GM21367 (cell line): Measurements from ENCODE around the gene TRNAU1AP.
"Not testable (repeated sequence)": the region's sequence is repeated elsewhere in the genome, so short reads cannot be mapped to it uniquely, and the experiment has no call there.

Experiments
- ATAC-seq: cut with Tn5 transposase; IDR thresholded peaks from one replicate; pipeline ENCODE4 v1.9.1; 2021; ENCODE audit not compliant: unreplicated experiment

The TRNAU1AP gene

GRCh38 chr1:28521502-28522164 is 31.3 kb upstream of the TRNAU1AP start:
- ATAC-seq = no peak

- ATAC-seq = not testable (repeated sequence)
These were observed 30.3 kb upstream of the TRNAU1AP start for GRCh38 chr1:28522537-28522936.

GRCh38 chr1:28525002-28525642 is 27.8 kb upstream of the TRNAU1AP start:
- ATAC-seq = not testable (repeated sequence)

- ATAC-seq = no peak
These were observed 26.0 kb upstream of the TRNAU1AP start for GRCh38 chr1:28526886-28527285.

GRCh38 chr1:28530456-28530855 is 22.4 kb upstream of the TRNAU1AP start:
- ATAC-seq = no peak

GRCh38 chr1:28534671-28535070 is 18.2 kb upstream of the TRNAU1AP start:
- ATAC-seq = no peak

GRCh38 chr1:28535180-28535579 is 17.7 kb upstream of the TRNAU1AP start:
- ATAC-seq = no peak

- ATAC-seq = no peak
These were observed 15.3 kb upstream of the TRNAU1AP start for GRCh38 chr1:28537457-28538199.

GRCh38 chr1:28538286-28538685 is 14.6 kb upstream of the TRNAU1AP start:
- ATAC-seq = no peak

- no peak for ATAC-seq
These were observed 12.2 kb upstream of the TRNAU1AP start for GRCh38 chr1:28540651-28541050.

GRCh38 chr1:28541414-28542015 is 11.4 kb upstream of the TRNAU1AP start:
- ATAC-seq = not testable (repeated sequence)

- ATAC-seq = no peak
These were observed 7.6 kb upstream of the TRNAU1AP start for GRCh38 chr1:28545246-28545628.

GRCh38 chr1:28548318-28548717 is 4.6 kb upstream of the TRNAU1AP start:
- ATAC-seq = no peak

GRCh38 chr1:28551381-28551780 is 1.5 kb upstream of the TRNAU1AP start:
- no peak for ATAC-seq

GRCh38 chr1:28560886-28561285 is 8.0 kb downstream of the TRNAU1AP start:
- ATAC-seq = no peak

GRCh38 chr1:28564310-28564709 is 11.4 kb downstream of the TRNAU1AP start:
- ATAC-seq = no peak

- no peak for ATAC-seq
These were observed 12.2 kb downstream of the TRNAU1AP start for GRCh38 chr1:28565040-28565439.

GRCh38 chr1:28565726-28566125 is 12.8 kb downstream of the TRNAU1AP start:
- no peak for ATAC-seq

GRCh38 chr1:28566931-28567330 is 14.0 kb downstream of the TRNAU1AP start:
- no peak for ATAC-seq

GRCh38 chr1:28571911-28572310 is 19.0 kb downstream of the TRNAU1AP start:
- no peak for ATAC-seq

GRCh38 chr1:28572891-28573290 is 20.0 kb downstream of the TRNAU1AP start:
- not testable (repeated sequence) for ATAC-seq

GRCh38 chr1:28573564-28573963 is 20.7 kb downstream of the TRNAU1AP start:
- no peak for ATAC-seq
